ENCODE results near the gene GSG1L.
A peak's percentile ranks its signal among the peaks of the same experiment; 100 is the strongest.

Gene GSG1L

DNA sequence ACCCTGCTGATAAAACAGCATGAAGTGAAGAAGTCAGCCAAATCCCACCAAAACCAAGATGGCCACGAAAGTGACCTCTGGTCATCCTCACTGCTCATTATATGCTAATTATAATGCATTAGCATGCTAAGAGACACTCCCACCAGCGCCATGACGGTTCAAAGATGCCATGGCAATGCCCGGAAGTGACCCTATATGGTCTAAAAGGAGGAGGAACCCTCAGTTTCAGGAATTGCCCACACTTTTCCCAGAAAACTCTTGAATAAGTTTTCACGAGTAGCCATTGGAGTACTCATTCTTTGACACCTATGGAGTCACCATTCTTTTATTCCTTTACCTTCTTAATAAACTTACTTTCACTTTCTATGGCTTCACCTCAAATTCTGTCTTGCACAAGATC is 44.3 kb downstream of the GSG1L start:
- H3K4me3 ChIP-seq (ENCODE audit: low read length): no peak overlapping the region
- TF ChIP-seq, protein P1, sequence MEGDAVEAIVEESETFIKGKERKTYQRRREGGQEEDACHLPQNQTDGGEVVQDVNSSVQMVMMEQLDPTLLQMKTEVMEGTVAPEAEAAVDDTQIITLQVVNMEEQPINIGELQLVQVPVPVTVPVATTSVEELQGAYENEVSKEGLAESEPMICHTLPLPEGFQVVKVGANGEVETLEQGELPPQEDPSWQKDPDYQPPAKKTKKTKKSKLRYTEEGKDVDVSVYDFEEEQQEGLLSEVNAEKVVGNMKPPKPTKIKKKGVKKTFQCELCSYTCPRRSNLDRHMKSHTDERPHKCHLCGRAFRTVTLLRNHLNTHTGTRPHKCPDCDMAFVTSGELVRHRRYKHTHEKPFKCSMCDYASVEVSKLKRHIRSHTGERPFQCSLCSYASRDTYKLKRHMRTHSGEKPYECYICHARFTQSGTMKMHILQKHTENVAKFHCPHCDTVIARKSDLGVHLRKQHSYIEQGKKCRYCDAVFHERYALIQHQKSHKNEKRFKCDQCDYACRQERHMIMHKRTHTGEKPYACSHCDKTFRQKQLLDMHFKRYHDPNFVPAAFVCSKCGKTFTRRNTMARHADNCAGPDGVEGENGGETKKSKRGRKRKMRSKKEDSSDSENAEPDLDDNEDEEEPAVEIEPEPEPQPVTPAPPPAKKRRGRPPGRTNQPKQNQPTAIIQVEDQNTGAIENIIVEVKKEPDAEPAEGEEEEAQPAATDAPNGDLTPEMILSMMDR (conservative IDR thresholded peaks at IDR 0.05; ENCODE audit: low read length): no peak

DNA sequence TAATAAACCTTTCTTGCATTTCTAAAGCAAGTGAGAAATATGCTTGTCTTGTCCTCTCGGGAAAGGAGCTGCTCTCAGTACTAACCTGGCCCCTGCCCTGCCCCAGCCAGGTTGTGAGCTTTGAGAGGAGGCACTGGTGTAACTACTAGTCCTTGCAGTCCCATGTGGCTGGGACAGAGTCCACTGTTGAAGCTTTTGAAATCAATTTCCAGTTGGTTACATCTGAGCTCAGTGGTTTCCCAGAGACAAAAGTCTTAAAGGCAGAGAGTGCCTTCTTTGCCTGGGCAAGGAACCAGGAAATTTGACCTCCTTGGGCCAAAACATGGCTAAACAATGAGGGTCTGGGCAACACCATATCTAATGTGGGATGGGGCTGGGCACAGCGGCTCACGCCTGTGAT is 48.7 kb downstream of the GSG1L start:
- DNase-seq (ENCODE audit: low read depth): no peak
- TF ChIP-seq, protein P1 (conservative IDR thresholded peaks at IDR 0.05; ENCODE audit: low read length): no peak
- no peak overlapping the region for H3K4me3 ChIP-seq (ENCODE audit: low read length)

More for the DNA sequence above, 44.3 kb downstream of the GSG1L start:
- DNase-seq (ENCODE audit: low read depth): no peak

DNA sequence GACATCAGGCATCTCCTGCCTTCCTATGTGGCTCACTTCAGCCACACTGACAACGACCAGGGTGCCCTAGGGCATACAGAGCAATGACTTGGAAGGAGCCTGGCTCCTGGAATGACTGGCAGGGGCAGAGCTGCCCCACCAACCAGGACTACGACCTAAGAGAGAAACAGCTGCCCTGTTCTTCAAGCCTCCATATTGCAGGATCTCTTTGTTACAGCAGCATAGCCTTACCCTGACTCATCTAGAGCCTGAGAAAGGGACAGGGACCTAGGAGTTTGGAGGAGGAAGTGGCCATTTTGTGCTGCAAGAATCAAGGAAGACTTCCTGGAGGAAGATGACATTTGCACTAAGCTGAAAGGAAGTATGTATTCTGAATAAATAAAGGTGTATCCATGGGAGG is 49.6 kb downstream of the GSG1L start:
- TF ChIP-seq, protein P1 (conservative IDR thresholded peaks at IDR 0.05; ENCODE audit: low read length): no peak
- H3K4me3 ChIP-seq (ENCODE audit: low read length): no peak overlapping the region
- DNase-seq (ENCODE audit: low read depth): no peak

DNA sequence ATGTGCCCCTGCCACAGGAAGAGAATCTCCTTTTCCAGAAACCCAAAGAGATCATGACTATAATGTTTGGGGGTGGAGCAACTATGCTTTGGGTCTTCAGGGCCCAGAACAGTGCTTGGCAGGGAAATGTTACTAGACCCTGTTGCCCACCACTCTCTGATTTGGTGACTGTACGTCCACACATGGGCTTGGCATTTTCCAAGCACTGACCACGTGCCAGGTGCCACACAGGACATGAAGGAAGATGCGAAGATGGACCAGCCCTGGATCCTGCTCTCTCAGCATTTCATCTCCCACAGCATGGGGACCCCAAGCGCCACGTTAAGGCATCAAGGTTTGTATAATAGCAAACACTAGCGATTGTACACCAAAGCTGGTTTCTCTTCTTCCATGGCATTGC is 50.1 kb downstream of the GSG1L start:
- H3K4me3 ChIP-seq (ENCODE audit: low read length): no peak overlapping the region
- TF ChIP-seq, protein P1 (conservative IDR thresholded peaks at IDR 0.05; ENCODE audit: low read length): no peak
- no peak for DNase-seq (ENCODE audit: low read depth)

DNA sequence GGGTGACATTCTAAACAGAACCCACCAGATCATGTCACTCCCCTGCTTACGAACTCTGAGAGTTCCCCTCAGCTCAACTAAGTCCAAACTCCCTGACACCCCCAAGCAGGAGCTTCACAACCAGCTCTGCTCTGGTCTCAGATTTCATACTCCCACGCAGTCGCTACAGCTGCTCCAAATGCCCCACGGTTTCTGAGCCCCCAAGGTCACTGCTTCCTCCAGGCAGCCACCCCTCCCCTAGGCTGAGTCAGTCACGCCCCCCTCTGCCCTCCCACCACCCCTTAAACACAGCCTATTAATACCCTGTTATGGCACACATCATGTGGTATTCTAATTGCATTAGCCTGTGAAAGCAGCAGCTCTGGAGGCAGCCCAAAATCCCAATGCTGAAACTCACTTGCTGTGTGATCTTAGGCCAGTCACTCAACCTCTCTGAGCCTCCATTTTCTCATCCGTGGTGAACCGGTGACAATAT is 51.5 kb downstream of the GSG1L start:
- no peak for DNase-seq (ENCODE audit: low read depth)
- TF ChIP-seq, protein P1 (conservative IDR thresholded peaks at IDR 0.05; ENCODE audit: low read length): no peak
- no peak overlapping the region for H3K4me3 ChIP-seq (ENCODE audit: low read length)

DNA sequence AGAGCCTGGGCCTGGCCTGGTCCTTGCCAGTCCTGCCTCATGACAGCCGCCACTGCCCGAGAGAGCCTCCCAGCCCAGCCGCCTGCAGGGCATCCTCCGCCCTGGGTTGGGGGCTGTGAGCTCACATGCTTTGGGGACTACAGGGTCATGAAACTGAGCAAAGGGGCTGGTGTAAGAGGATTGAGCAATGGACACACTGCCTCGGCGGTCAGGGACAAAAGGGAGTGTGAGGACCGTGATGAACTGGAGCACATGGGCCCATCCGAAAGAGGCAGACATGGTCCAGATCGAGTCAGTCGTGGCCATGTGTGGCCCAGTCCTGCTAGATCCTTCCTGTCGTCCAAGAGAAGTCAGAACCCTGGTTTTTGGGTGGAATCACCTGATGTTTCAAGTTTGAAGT is 52.3 kb downstream of the GSG1L start:
- TF ChIP-seq, protein P1 (conservative IDR thresholded peaks at IDR 0.05; ENCODE audit: low read length): no peak
- no peak for DNase-seq (ENCODE audit: low read depth)
- H3K4me3 ChIP-seq (ENCODE audit: low read length): no peak overlapping the region

DNA sequence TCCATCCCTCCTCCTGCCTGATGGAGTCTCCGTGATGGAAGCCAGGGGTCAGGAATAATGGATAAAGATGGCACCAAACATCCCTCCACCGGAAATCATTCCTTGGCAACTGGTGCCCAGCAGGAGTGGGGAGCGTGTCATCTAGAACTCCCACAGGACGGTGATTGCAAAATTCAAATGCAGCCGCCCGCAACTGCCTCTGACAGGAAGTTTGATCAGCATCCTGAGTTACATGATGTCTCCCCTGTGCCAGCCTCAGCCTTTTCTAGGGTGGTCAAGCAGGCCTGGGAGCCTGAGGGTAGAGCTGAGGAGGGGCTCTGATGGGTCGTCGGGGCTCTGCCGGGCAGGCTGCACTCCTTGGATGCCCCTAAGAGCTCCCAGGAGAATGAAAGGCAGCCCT is 52.8 kb downstream of the GSG1L start:
- TF ChIP-seq, protein P1 (conservative IDR thresholded peaks at IDR 0.05; ENCODE audit: low read length): no peak
- DNase-seq (ENCODE audit: low read depth): peak; percentile 36

More for the DNA sequence above, 52.8 kb downstream of the GSG1L start:
- no peak overlapping the region for H3K4me3 ChIP-seq (ENCODE audit: low read length)

All from AG10803 (cell line).